Naive thymus-derived CD8-positive, alpha-beta T cell (primary cell): ENCODE data around the gene PTTG1IP. TPM values are rescaled to one million over a fixed set of nuclear protein-coding genes. Genes with fewer than 3 reads are reported as not detected.
A peak's percentile ranks its signal among the peaks of the same experiment; 100 is the strongest.

Experiments used
- ATAC-seq, 2 donors: fragments of 150-1000 bp; cut with Tn5 transposase in 1 of 2; sonication (Bioruptor Pico), chemical (Tn5 transposase) in 1 of 2; 1 replicate in 1 of 2; 2 replicates in 1 of 2; pipeline ENCODE4 v1.10.0; 2021; ENCODE audit warnings: mild to moderate bottlenecking in 2 of 2, moderate library complexity in 2 of 2
- POLR2A ChIA-PET: fragments of 350-600 bp; sonication (Branson Sonifier 250); formaldehyde crosslinking; loops from one replicate; lab custom pipeline; 2021; ENCODE audit warnings: antibody characterized with exemption; lab: Charles Lee
- DNase-seq, 10 donors: peaks; one replicate each; pipeline versions ENCODE4 v3.0.0 to v3.0.0-alpha.2; 2020 to 2022
- H3K27ac Mint-ChIP-seq, 10 donors: one replicate each; pipeline ENCODE4 v1.8.0; 2020 to 2022; ENCODE audit warnings: mild to moderate bottlenecking in 10 of 10, mixed read lengths in 10 of 10, moderate library complexity in 4 of 10, inconsistent platforms in 1 of 10
- H3K27me3 Mint-ChIP-seq, 5 donors: one replicate each; pipeline ENCODE4 v1.8.0; 2021 to 2022; ENCODE audit warnings: mixed read lengths in 5 of 5
- H3K36me3 Mint-ChIP-seq, 3 donors: one replicate each; pipeline ENCODE4 v1.8.0; 2020 to 2022; ENCODE audit warnings: mixed read lengths in 3 of 3, mild to moderate bottlenecking in 2 of 3, inconsistent platforms in 1 of 3
- H3K4me1 Mint-ChIP-seq, 4 donors: one replicate each; pipeline ENCODE4 v1.8.0; 2021 to 2022; ENCODE audit warnings: mixed read lengths in 4 of 4
- H3K4me3 Mint-ChIP-seq, 10 donors: one replicate each; pipeline ENCODE4 v1.8.0; 2020 to 2022; ENCODE audit warnings: mild to moderate bottlenecking in 10 of 10, mixed read lengths in 10 of 10, moderate library complexity in 6 of 10, inconsistent platforms in 1 of 10
- H3K9me3 Mint-ChIP-seq, 9 donors: one replicate each; pipeline ENCODE4 v1.8.0; 2020 to 2022; ENCODE audit warnings: mixed read lengths in 9 of 9, mild to moderate bottlenecking in 3 of 9, inconsistent platforms in 1 of 9, moderate library complexity in 1 of 9
- polyA plus RNA-seq, 3 donors: library from polyadenylated mRNA; unstranded; fragments of 300-500 nt; fragmentation: Illumina TruSeq; gene quantifications; one replicate each; pipeline ENCODE4 v1.2.3, GENCODE V29; 2021
- total RNA-seq, 8 experiments: library from RNA in 2 of 8; stranded (reverse) in 2 of 8; gene quantifications; one replicate each; pipeline ENCODE4 v1.2.3 and lab custom pipeline; 2021 to 2026

The PTTG1IP gene
- total and polyA plus RNA-seq, 5 experiments from 2014 or later = 42.4 to 68.7 (median 54.1) TPM

DNA sequence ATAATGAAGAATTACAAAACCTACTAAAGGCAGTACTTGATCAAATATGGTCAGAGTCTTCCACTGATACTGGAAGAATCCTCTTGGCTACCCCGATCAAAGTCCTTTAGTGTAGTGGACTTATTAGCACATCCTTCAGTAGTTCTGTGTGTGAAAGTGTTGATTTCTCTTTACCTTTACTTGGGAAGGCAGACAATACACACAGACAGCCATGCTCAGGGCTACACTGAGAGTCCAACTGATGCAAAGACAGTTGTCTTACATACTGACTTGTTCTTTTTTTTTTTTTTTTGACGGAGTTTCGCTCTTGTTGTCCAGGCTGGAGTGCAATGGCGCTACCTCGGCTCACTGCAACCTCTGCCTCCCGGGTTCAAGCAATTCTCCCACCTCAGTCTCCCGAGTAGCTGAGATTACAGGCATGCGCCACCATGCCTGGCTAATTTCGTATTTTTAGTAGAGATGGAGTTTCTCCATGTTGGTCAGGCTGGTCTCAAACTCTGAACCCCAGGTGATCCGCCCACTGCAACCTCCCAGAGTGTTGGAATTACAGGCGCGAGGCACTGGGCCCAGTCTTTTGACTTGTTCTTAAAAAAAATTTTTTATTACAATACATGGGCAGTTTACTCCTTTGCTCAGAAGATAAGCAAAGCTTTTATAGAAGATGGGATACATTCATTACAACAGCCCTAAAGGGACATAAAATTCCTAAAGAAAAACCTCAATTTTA lies 3.5 kb upstream of the PTTG1IP start:
- POLR2A ChIA-PET = interaction anchor here (1.1 to 3.3 kb wide), 4 partner anchors 10 to 48 kb away, joined by 3 to 19 read pairs (median 4); no protein-coding TSS in a partner anchor
- Mint-ChIP-seq H3K27ac (no peak overlapping the region), H3K4me1 (peaks cover 17 to 61% (median 40%) of the 10 kb centered on the region in 4 donors), H3K36me3 (no peaks in the 10 kb centered on the region), H3K4me3 (peak overlapping the region in 1 of 10 donors; percentile 22), H3K27me3 (no peaks in the 10 kb centered on the region), H3K9me3 (no peaks in the 10 kb centered on the region)
- no peak for DNase-seq
- no peak for ATAC-seq

DNA sequence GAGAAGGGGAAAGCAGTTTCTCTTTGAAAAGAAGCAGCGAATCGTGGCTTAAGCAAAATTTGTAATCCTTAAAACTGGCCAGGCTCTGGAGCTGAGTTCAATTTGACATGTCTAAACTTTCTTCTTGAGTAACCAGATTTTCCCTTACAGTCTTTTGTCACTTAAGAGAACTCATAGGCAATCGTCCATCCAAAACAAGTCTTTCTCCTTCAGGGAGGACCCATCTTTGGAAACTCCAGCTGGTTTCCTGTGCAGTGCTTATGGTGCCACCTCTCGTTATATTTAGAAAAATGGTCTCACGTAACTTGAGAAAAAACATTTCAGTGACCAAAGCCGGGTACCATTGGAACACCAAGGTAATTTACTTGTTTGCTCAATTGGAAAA lies 1.8 kb upstream of the PTTG1IP start:
- H3K4me3 Mint-ChIP-seq = peak overlapping the region; percentile 86 to 96 (median 92)
- H3K4me1 Mint-ChIP-seq = peaks cover 16 to 61% (median 40%) of the 10 kb centered on the region in 4 donors
- peak overlapping the region; percentile 83 to 96 (median 90) for H3K27ac Mint-ChIP-seq
- ATAC-seq (no peak), DNase-seq (peak in 1 of 10 donors; percentile 48)
- H3K36me3 Mint-ChIP-seq = no peaks in the 10 kb centered on the region
- POLR2A ChIA-PET = interaction anchor here (0.8 to 4.6 kb wide), 13 partner anchors 14 to 75 kb away, joined by 3 to 91 read pairs (median 4); partner anchors contain the start of gene UBE2G2
- H3K27me3 Mint-ChIP-seq = no peaks in the 10 kb centered on the region
- no peaks in the 10 kb centered on the region for H3K9me3 Mint-ChIP-seq

DNA sequence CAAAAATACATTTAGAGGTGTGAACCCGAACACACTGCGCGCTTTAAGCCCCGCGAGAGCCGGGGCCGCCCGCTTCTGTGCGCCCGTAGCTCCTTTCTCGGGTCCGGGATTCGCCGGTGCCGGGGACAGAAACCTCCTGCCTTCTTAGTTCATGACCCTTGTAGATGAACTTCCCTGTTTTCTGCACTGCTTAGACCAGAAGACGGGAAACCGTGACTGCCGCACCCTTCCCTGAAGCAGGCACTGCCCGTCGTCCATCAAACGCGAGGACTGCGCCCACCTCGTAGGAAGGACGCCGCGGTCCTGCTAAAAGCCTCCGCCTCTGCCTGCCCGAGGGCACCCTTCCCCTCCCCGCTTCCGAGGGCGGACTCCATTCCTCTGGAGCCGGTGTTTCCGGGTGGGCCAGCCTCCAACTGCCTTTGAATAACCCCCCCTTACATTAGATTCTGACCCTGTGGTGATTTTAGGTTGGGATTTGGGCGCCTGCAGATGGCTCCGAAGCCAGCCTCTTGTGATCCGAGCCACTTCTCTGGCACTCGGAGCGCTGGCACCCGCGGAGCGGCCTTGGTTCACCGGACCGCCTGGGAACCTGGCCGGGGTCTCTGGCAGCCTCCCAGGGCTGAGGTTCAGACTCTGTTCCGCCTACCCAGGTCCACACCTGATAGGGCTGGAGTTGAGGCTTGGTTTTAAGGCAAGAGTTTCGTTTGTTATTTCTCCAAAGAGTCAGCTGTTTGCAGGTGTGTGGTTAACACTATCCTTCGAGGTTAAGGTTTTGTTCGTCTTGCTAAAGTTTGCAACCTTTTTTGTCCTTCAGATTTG lies 1.2 kb upstream of the PTTG1IP start:
- peak overlapping the region; percentile 83 to 96 (median 90) for H3K27ac Mint-ChIP-seq
- no peaks in the 10 kb centered on the region for H3K27me3 Mint-ChIP-seq
- H3K4me1 Mint-ChIP-seq = peaks cover 18 to 63% (median 44%) of the 10 kb centered on the region in 4 donors
- POLR2A ChIA-PET = interaction anchor here (0.8 to 4.6 kb wide), 20 partner anchors 9 to 536 kb away, joined by 3 to 91 read pairs (median 5); partner anchors contain the start of genes CFAP410, SUMO3 and UBE2G2
- peak overlapping the region; percentile 86 to 96 (median 92) for H3K4me3 Mint-ChIP-seq
- H3K36me3 Mint-ChIP-seq = no peaks in the 10 kb centered on the region
- ATAC-seq = peak; percentile 4 to 10
- H3K9me3 Mint-ChIP-seq = no peaks in the 10 kb centered on the region
- peak in 5 of 10 donors; percentile 20 to 54 (median 40) for DNase-seq

DNA sequence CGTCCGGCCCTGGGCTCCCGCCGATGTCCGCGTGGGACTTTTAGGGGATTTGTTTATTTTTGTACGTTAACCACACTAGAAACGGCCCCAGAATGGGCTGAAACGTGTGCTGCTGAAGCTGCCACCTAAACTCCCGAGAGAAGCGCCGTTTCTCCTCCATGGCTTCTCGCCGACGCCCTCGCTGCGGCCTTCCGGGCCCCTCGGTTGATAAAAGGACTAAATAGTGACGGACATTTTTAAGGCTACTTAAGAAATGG lies 678 bp upstream of the PTTG1IP start:
- ATAC-seq = peak; percentile 9
- Mint-ChIP-seq H3K36me3 (no peaks in the 10 kb centered on the region), H3K4me3 (peak overlapping the region; percentile 86 to 96 (median 92)), H3K9me3 (no peaks in the 10 kb centered on the region), H3K27ac (peak overlapping the region; percentile 83 to 96 (median 90)), H3K4me1 (peaks cover 18 to 67% (median 46%) of the 10 kb centered on the region in 4 donors), H3K27me3 (no peaks in the 10 kb centered on the region)
- peak in 1 of 10 donors; percentile 13 for DNase-seq
- POLR2A ChIA-PET = interaction anchor here (0.6 to 4.6 kb wide), 20 partner anchors 9 to 566 kb away, joined by 3 to 91 read pairs (median 6); partner anchors contain the start of genes CFAP410, ITGB2, KRTAP12-3 and SUMO3

DNA sequence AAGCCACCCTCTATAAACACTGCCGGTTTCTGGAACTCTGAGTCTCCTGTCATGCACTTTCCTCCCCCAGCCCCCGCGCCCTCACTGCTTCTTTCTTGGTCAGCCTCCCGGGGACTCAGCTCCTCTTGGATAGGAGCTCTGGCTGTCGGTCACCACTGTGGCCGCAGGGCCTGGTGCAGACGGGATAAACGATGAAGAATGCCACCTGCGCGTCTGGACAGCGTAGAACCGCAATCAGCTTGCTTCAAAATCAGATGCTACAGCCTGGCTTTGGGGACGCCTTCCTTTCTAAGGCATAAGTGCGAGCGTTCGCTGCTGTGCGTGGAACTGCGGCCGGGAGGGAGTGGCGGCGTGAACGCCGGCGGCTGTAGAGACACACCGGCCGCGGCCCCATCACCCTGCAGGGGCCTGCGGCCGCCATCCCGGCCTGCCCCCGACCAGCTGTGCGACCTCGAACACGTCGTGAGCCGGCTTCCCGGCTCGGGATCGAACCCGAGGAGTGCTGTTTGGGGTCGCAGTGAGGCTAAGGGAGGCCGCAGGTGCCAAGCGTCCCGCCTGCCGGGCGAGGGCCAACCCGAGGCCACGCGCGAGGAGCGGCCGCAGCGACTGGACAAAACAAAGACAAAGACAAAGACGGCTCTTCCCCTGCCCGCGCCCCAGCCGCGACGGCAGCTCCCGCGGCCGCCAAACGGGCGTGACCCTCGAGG lies 688 bp downstream of the PTTG1IP start:
- POLR2A ChIA-PET = interaction anchor here (0.8 to 4.6 kb wide), 22 partner anchors 11 to 794 kb away, joined by 3 to 91 read pairs (median 4); partner anchors contain the start of genes CFAP410, ITGB2, KRTAP12-3 and SLX9
- Mint-ChIP-seq H3K9me3 (no peaks in the 10 kb centered on the region), H3K4me3 (peak overlapping the region; percentile 92 to 98 (median 94)), H3K27ac (peak overlapping the region; percentile 88 to 96 (median 93)), H3K27me3 (no peaks in the 10 kb centered on the region), H3K36me3 (no peaks in the 10 kb centered on the region), H3K4me1 (peaks cover 28 to 69% (median 59%) of the 10 kb centered on the region in 4 donors)
- ATAC-seq (no peak), DNase-seq (peak in 1 of 10 donors; percentile 24)

DNA sequence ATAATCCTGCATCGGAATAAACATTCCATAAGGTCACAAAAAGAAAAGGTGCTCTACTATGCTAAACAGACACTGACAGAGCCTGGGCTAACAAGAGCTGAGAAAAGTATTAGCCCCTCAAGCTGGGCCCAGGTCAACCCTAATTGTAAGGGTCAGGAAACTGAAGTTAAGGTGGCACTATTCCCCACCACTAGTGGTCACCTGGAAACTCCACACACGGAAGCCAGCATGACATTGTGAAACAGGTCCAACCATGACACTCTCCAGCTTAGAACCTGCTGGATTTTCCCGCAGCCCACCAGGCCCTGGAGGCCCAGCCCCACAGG lies 1.2 kb downstream of the PTTG1IP start:
- Mint-ChIP-seq H3K36me3 (no peaks in the 10 kb centered on the region), H3K4me1 (peaks cover 31 to 73% (median 65%) of the 10 kb centered on the region in 4 donors), H3K27me3 (no peaks in the 10 kb centered on the region), H3K9me3 (no peaks in the 10 kb centered on the region), H3K27ac (peak overlapping the region; percentile 88 to 96 (median 93)), H3K4me3 (peak overlapping the region; percentile 92 to 98 (median 94))
- POLR2A ChIA-PET = interaction anchor here (0.6 to 4.6 kb wide), 15 partner anchors 11 to 789 kb away, joined by 3 to 91 read pairs (median 5); partner anchors contain the start of genes CFAP410, KRTAP12-3, SLX9 and SUMO3
- DNase-seq (no peak), ATAC-seq (no peak)

DNA sequence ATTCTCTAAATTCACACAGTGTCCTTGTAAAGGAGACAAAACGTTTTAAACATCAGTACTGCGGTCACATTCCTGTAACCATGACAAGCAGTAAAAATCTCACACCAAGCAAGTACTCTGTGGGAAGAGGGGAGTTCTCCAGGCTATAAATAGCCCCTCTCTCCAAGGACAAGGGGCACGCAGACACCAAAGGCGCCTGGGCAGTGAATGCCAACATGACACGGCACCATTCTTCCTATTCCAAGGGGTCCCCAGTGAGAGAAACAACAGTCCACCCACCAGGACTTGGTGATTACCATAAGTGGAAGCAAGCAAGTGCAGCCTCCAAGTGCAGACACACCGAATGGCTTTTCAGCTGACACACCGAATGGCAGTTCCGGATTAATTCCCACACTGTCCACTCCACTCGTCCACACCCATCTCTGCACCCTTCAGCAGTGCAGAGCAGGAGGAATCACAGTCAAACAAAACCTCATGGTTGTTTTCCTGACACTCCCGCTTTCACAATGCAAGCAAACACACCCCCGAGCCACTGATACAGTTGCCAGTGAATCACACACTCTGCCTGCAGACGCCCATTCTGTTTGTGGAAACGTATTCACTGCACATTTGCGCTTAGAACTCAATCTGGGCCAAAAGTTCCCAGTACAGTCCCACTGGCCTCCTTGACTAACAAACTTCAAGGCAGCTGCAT lies 1.8 kb downstream of the PTTG1IP start:
- DNase-seq (no peak), ATAC-seq (no peak)
- POLR2A ChIA-PET = interaction anchor here (0.6 to 4.6 kb wide), 10 partner anchors 11 to 533 kb away, joined by 3 to 91 read pairs (median 11); partner anchors contain the start of genes CFAP410, KRTAP12-3 and SUMO3
- H3K27me3 Mint-ChIP-seq = no peaks in the 10 kb centered on the region
- H3K4me3 Mint-ChIP-seq = peak overlapping the region; percentile 92 to 98 (median 94)
- H3K36me3 Mint-ChIP-seq = no peaks in the 10 kb centered on the region
- peaks cover 37 to 78% (median 70%) of the 10 kb centered on the region in 4 donors for H3K4me1 Mint-ChIP-seq
- peak overlapping the region in 9 of 10 donors; percentile 88 to 96 (median 93) for H3K27ac Mint-ChIP-seq
- no peaks in the 10 kb centered on the region for H3K9me3 Mint-ChIP-seq

DNA sequence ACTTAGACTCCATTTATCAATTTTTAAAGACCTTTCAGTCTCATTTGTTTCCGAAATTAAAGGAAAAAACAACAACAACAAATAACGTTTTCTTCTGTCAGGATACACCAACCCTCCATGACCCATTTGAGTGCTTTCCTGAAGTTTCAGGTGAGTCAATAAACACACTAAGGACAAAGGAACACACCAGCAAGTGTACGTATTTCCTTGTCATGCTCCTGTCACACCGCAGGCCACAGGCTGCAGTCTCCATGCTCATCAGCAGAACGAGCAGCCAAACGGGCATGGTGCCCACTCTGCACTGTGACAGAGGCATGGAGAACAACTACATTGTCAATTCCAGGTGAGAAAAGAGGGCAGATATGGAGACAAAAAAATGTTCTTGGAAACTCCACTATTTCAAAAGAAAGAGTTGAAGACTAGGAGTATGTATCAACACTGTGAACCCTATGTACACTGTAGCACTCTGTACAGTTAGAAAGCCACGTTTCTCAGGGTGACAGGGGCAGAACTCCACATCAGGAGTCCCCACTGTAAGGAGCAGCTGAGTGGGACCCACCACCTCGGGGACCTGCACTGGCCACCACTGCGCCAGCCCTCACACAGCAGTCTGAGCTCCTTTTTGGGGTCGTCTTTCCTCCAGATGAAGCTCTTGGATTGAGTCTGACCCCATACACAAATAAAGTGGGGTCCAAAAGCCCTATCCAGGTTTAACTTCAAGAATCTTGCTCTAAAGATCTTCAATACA lies 2.6 kb downstream of the PTTG1IP start:
- DNase-seq = peak in 3 of 10 donors; percentile 19 to 40 (median 40)
- peak overlapping the region; percentile 92 to 98 (median 94) for H3K4me3 Mint-ChIP-seq
- no peaks in the 10 kb centered on the region for H3K27me3 Mint-ChIP-seq
- peaks cover 45 to 82% (median 77%) of the 10 kb centered on the region in 4 donors for H3K4me1 Mint-ChIP-seq
- POLR2A ChIA-PET = no interaction called here
- H3K36me3 Mint-ChIP-seq = no peaks in the 10 kb centered on the region
- no peak for ATAC-seq
- peak overlapping the region; percentile 37 to 96 (median 93) for H3K27ac Mint-ChIP-seq
- no peaks in the 10 kb centered on the region for H3K9me3 Mint-ChIP-seq

DNA sequence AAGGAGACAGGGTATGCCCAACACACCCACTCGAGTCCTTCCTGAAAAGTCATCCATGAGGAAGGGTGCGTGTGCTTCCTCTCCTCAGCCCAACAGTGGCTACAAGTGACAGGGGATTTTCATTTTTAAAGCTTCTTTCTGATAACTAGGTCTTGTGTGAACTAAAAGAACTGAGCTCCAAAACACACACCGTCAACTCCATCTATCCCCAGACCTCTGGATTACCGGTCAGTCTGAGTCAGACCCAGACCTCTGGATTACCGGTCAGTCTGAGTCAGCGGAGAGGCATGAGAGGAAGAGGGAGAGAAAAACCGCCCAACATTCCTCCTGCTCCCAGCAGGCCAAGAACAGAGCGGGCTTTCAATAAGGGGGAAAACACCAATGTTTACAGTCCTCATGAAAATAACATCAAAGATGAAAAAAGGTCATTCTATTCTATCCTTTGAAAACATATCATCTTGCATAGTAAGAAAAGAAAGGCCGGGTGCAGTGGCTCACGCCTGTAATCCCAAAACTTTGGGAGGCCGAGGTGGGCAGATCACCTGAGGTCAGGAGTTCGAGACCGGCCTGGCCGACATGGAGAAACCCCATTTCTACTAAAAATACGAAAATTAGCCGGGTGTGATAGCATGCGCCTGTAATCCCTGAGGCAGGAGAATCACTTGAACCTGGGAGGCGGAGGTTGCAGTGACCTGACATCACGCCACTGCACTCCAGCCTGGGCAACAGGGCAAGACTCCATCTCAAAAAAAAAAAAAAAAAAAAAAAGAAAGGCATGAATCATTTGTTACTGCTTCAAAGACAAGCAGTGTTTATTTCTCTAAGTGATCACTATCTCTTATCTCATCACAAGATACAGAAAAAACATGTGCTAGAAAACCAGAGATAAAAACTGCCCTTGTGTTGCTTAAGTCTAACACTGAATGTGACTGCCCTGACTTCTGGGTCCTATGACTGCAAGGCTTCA lies 3.4 kb downstream of the PTTG1IP start:
- ATAC-seq (no peak), DNase-seq (no peak)
- H3K9me3 Mint-ChIP-seq = no peaks in the 10 kb centered on the region
- POLR2A ChIA-PET = no interaction called here
- H3K36me3 Mint-ChIP-seq = peaks cover 0 to 5% (median 0%) of the 10 kb centered on the region in 3 donors
- H3K4me3 Mint-ChIP-seq = peak overlapping the region; percentile 16 to 98 (median 90)
- H3K27ac Mint-ChIP-seq = peak overlapping the region; percentile 48 to 95 (median 89)
- H3K27me3 Mint-ChIP-seq = peaks cover 0 to 1% (median 0%) of the 10 kb centered on the region in 5 donors
- H3K4me1 Mint-ChIP-seq = peaks cover 51 to 82% (median 78%) of the 10 kb centered on the region in 4 donors

DNA sequence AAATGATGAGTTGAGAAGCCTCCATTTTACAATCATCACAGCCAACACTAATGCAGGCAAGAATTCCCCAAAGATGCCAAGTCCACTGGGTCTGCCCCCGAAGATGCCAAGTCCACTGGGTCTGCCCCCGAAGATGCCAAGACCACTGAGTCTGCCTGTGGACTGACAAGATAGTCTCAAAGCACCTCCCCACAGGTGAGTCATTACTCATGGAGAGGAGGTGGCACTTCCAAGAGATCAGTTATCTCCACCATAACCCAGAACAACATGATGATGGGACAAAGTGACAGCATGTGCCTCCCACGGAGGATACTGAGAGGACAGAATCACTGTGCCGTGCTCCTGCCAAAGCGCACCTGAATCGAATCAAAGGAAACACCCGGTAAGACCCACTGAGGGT lies 4.8 kb downstream of the PTTG1IP start:
- Mint-ChIP-seq H3K4me3 (peak overlapping the region; percentile 47 to 88 (median 79)), H3K27me3 (peaks cover 0 to 1% (median 0%) of the 10 kb centered on the region in 5 donors), H3K27ac (peak overlapping the region; percentile 86 to 97 (median 93)), H3K4me1 (peaks cover 53 to 89% (median 81%) of the 10 kb centered on the region in 4 donors), H3K36me3 (peaks cover 0 to 18% (median 3%) of the 10 kb centered on the region in 3 donors), H3K9me3 (no peaks in the 10 kb centered on the region)
- DNase-seq (no peak), ATAC-seq (no peak)
- POLR2A ChIA-PET = no interaction called here
